Measurements from ENCODE around the gene CREBBP.
A peak's percentile ranks its signal among the peaks of the same experiment; 100 is the strongest.

CREBBP gene

GRCh38 chr16:3879258-3879886 is 1.1 kb downstream of the CREBBP start:
- TF ChIP-seq CTCF (conservative IDR thresholded peaks at IDR 0.05) (no peak), ZFX (IDR thresholded peaks at IDR 0.05) (no peak)
- H3K27ac ChIP-seq: peak overlapping the region; percentile 93

GRCh38 chr16:3878610-3879009 is 1.9 kb downstream of the CREBBP start:
- no peak overlapping the region for H3K27ac ChIP-seq
- TF ChIP-seq CTCF (conservative IDR thresholded peaks at IDR 0.05): no peak
- TF ChIP-seq ZFX (IDR thresholded peaks at IDR 0.05): no peak

- no peak for TF ChIP-seq CTCF (conservative IDR thresholded peaks at IDR 0.05)
- TF ChIP-seq ZFX (IDR thresholded peaks at IDR 0.05): no peak
- H3K27ac ChIP-seq: no peak overlapping the region
These were observed 3.8 kb downstream of the CREBBP start for GRCh38 chr16:3876695-3877094.

- TF ChIP-seq CTCF (conservative IDR thresholded peaks at IDR 0.05) (no peak), ZFX (IDR thresholded peaks at IDR 0.05) (no peak)
- H3K27ac ChIP-seq: no peak overlapping the region
These were observed 4.4 kb downstream of the CREBBP start for GRCh38 chr16:3876160-3876559.

- no peak overlapping the region; the same call in 1 of the 2 replicates for H3K27ac ChIP-seq
- TF ChIP-seq CTCF (conservative IDR thresholded peaks at IDR 0.05): no peak
- TF ChIP-seq ZFX (IDR thresholded peaks at IDR 0.05): no peak
These were observed 5.5 kb downstream of the CREBBP start for GRCh38 chr16:3874794-3875692.

GRCh38 chr16:3874242-3874641 is 6.3 kb downstream of the CREBBP start:
- H3K27ac ChIP-seq: no peak overlapping the region
- TF ChIP-seq CTCF (conservative IDR thresholded peaks at IDR 0.05) (no peak), ZFX (IDR thresholded peaks at IDR 0.05) (no peak)

GRCh38 chr16:3873482-3874173 is 6.9 kb downstream of the CREBBP start:
- TF ChIP-seq ZFX (IDR thresholded peaks at IDR 0.05) (no peak), CTCF (conservative IDR thresholded peaks at IDR 0.05) (no peak)
- H3K27ac ChIP-seq: no peak overlapping the region
